Gastroesophageal sphincter (tissue), 4 donors: ENCODE results near the gene CHRNA3. TPM values are rescaled to one million over a fixed set of nuclear protein-coding genes. Genes with fewer than 3 reads are reported as not detected.

ENCODE experiments used
- ATAC-seq: fragments of 150-250 bp; one replicate; pipeline ENCODE4 v1.9.1; 2016; ENCODE audit warnings: mild to moderate bottlenecking, moderate library complexity
- H3K27ac ChIP-seq, 4 donors: fragments of 200-600 bp; sonication (generic) in 3 of 4; 1 replicate in 3 of 4; 2 replicates in 1 of 4; pipeline ENCODE4 v1.5.1; 2016 to 2019
- H3K27me3 ChIP-seq: fragments of 200-600 bp; sonication (generic); one replicate; pipeline ENCODE4 v1.5.1; 2019
- H3K36me3 ChIP-seq, 2 donors: fragments of 200-600 bp; sonication (generic); one replicate each; pipeline ENCODE4 v1.5.1; 2019; ENCODE audit warnings: control low read depth in 1 of 2
- H3K4me1 ChIP-seq, 3 donors: fragments of 200-600 bp; sonication (generic); 1 replicate in 2 of 3; 2 replicates in 1 of 3; pipeline ENCODE4 v1.5.1; 2016 to 2019; ENCODE audit warnings: control low read depth in 2 of 3
- H3K4me3 ChIP-seq, 2 donors: fragments of 200-600 bp; sonication (generic); one replicate each; pipeline ENCODE4 v1.5.1; 2019; ENCODE audit warnings: mild to moderate bottlenecking in 1 of 2, moderate library complexity in 1 of 2
- H3K9me3 ChIP-seq, 3 donors: fragments of 200-600 bp; sonication (generic); one replicate each; pipeline ENCODE4 v1.5.1; 2017 to 2019; ENCODE audit warnings: control low read depth in 2 of 3
- CTCF ChIP-seq, 4 experiments: fragments of 200-600 bp in 2 of 4; fragments of 450-650 bp in 2 of 4; sonication (generic) in 1 of 4; IDR thresholded peaks; one replicate each; pipeline ENCODE4 v1.5.1; 2017 to 2019; ENCODE audit warnings: antibody characterized with exemption in 4 of 4, mild to moderate bottlenecking in 2 of 4, moderate library complexity in 2 of 4
- EP300 ChIP-seq: sonication (generic); formaldehyde crosslinking; IDR thresholded peaks from one replicate; pipeline ENCODE4 v1.6.1; 2017; ENCODE audit warnings: antibody characterized with exemption, mild to moderate bottlenecking
- POLR2A ChIP-seq, 2 donors: fragments of 450-650 bp; IDR thresholded peaks; one replicate each; pipeline ENCODE4 v1.6.1; 2017; ENCODE audit warnings: antibody characterized with exemption in 2 of 2, mild to moderate bottlenecking in 2 of 2, moderate library complexity in 1 of 2
- POLR2AphosphoS5 ChIP-seq: sonication (generic); formaldehyde crosslinking; IDR thresholded peaks from one replicate; pipeline ENCODE4 v1.6.1; 2017; ENCODE audit warnings: antibody characterized with exemption
- WGBS, 2 donors: methylation state at CpG; one replicate each; pipeline ENCODE4 v1.1.5; 2018; ENCODE audit warnings: low coverage in 1 of 2; 5-methylcytosine and 5-hydroxymethylcytosine counted together
- total RNA-seq, 4 donors: library from RNA; depleted of rRNA; stranded (reverse); fragments of >200 nt; gene quantifications; one replicate each; pipeline ENCODE4 v1.1.0, GENCODE V29; 2016

The CHRNA3 gene
- total RNA-seq, 4 donors from 2014 or later, result 1.1 to 3.1 (median 1.1) TPM; not detected in 1

DNA sequence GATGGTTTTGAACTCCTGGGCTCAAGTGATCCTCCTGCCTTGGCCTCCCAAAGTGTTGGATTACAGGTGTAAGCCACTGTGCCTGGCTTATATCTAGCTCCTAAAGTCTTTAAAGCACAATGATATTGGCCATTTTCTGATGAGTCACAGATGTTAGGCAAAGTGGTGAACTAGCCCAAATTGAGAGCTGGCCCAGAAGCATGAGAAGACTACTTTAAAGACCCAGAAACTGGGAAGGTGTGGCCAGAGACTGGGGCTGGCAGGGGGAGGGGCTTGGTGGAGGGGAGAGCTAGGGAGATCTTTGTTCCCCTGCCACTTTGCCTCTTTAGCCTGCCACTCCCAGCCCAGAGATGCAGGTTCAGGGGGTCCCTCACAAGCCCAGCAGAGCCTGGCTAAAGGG, 21.6 kb downstream of the CHRNA3 start:
- no peaks in the 10 kb centered on the region for H3K4me1 ChIP-seq
- ATAC-seq, result no peak
- no peak overlapping the region for H3K27ac ChIP-seq
- no peak overlapping the region for H3K4me3 ChIP-seq
- no peaks in the 10 kb centered on the region for H3K9me3 ChIP-seq
- TF ChIP-seq POLR2A (IDR thresholded peaks at IDR 0.05), result no peak
- no peak for TF ChIP-seq POLR2AphosphoS5
- TF ChIP-seq EP300, result no peak
- no peak for TF ChIP-seq CTCF (IDR thresholded peaks at IDR 0.05)
- no peaks in the 10 kb centered on the region for H3K36me3 ChIP-seq
- H3K27me3 ChIP-seq, result peaks cover 8% of the 10 kb centered on the region

DNA sequence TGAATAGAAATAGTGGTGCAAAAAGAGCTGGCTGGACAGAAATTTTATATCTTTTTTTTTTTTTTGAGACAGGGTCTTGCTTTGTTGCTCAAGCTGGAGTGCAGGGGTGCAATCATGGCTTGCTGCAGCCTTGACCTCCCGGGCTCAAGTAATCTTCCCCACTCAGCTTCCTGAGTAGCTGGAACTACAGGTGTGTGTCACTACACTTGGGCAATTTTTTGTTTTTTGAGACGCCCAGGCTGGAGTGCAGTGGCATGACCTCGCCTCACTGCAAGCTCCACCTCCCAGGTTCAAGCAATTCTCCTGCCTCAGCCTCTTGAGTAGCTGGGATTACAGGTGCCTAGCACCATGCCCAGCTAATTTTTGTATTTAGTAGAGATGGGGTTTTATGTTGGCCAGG, 22.4 kb downstream of the CHRNA3 start:
- TF ChIP-seq CTCF (IDR thresholded peaks at IDR 0.05) (no peak), EP300 (no peak), POLR2AphosphoS5 (no peak), POLR2A (IDR thresholded peaks at IDR 0.05) (no peak)
- H3K9me3 ChIP-seq, result no peaks in the 10 kb centered on the region
- no peaks in the 10 kb centered on the region for H3K36me3 ChIP-seq
- no peak overlapping the region for H3K27ac ChIP-seq
- H3K4me3 ChIP-seq, result no peak overlapping the region
- ATAC-seq, result no peak
- peaks cover 7% of the 10 kb centered on the region for H3K27me3 ChIP-seq
- H3K4me1 ChIP-seq, result no peaks in the 10 kb centered on the region
- 89 to 100% methylated on average over 3 of the region's 3 CpGs for WGBS, 2 donors

GRCh38 chr15:78597583-78597982, 23.2 kb downstream of the CHRNA3 start:
- H3K9me3 ChIP-seq, result no peaks in the 10 kb centered on the region
- TF ChIP-seq EP300 (no peak), POLR2A (IDR thresholded peaks at IDR 0.05) (no peak), POLR2AphosphoS5 (no peak), CTCF (IDR thresholded peaks at IDR 0.05) (no peak)
- ATAC-seq, result no peak
- no peaks in the 10 kb centered on the region for H3K36me3 ChIP-seq
- no peak overlapping the region for H3K4me3 ChIP-seq
- peaks cover 3% of the 10 kb centered on the region for H3K27me3 ChIP-seq
- H3K27ac ChIP-seq, result no peak overlapping the region
- WGBS, 2 donors, result 92 to 100% methylated on average over 1 of the region's 1 CpG
- no peaks in the 10 kb centered on the region for H3K4me1 ChIP-seq

GRCh38 chr15:78574944-78575343, 45.9 kb downstream of the CHRNA3 start:
- Histone ChIP-seq H3K27ac (no peak overlapping the region), H3K36me3 (no peaks in the 10 kb centered on the region), H3K4me3 (no peak overlapping the region), H3K27me3 (peaks cover 14% of the 10 kb centered on the region), H3K9me3 (no peaks in the 10 kb centered on the region), H3K4me1 (no peaks in the 10 kb centered on the region)
- ATAC-seq, result no peak
- TF ChIP-seq POLR2A (IDR thresholded peaks at IDR 0.05) (no peak), EP300 (no peak), CTCF (IDR thresholded peaks at IDR 0.05) (no peak), POLR2AphosphoS5 (no peak)
- WGBS, 2 donors, result 100% methylated on average over 1 of the region's 1 CpG; no CpG with 5 or more reads in 1 of the 2 donors

DNA sequence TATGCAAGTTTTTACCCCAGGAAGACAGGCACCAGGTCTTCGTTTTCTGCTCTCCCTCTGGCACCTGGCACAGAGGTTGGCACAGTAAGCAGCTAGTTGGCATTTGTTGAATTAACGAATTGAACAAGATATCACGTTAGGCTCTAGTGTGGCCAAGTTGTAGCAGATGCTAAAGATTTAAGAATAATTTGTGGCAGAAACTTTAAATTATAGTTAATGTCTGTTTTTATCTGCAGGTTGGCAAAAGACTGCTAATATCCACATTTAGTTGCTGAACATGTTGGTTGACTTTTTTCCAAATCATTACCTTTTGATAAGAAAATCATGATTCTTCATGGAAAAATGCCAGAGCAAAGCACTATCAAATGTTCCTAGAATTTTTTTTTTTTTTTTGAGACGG, 47.4 kb downstream of the CHRNA3 start:
- Histone ChIP-seq H3K4me3 (no peak overlapping the region), H3K9me3 (no peaks in the 10 kb centered on the region), H3K36me3 (no peaks in the 10 kb centered on the region), H3K27me3 (peaks cover 22% of the 10 kb centered on the region), H3K4me1 (no peaks in the 10 kb centered on the region), H3K27ac (no peak overlapping the region)
- 65 to 70% methylated on average over 4 of the region's 4 CpGs for WGBS, 2 donors
- TF ChIP-seq CTCF (IDR thresholded peaks at IDR 0.05), result no peak
- TF ChIP-seq POLR2AphosphoS5, result no peak
- no peak for TF ChIP-seq POLR2A (IDR thresholded peaks at IDR 0.05)
- TF ChIP-seq EP300, result no peak
- no peak for ATAC-seq
